Prostate gland (tissue), 2 donors: ENCODE results near the gene CHST11. TPM values are rescaled to one million over a fixed set of nuclear protein-coding genes. Genes with fewer than 3 reads are reported as not detected.

Experiments used
- DNase-seq: peaks from one replicate; pipeline ENCODE4 v3.0.0-alpha.2; 2019; ENCODE audit warnings: low spot score
- H3K27ac ChIP-seq, 2 donors: fragments of 200-600 bp; sonication (generic); 2 replicates each; pipeline ENCODE4 v1.5.1; 2017 to 2019
- H3K27me3 ChIP-seq: fragments of 200-600 bp; sonication (generic); replicated peaks from 2 replicates; pipeline ENCODE4 v1.5.1; 2019; ENCODE audit not compliant: insufficient read depth
- H3K36me3 ChIP-seq, 2 donors: fragments of 200-600 bp; sonication (generic); 1 replicate in 1 of 2; 2 replicates in 1 of 2; pipeline versions ENCODE4 v1.5.1 to v1.8.1; 2017 to 2019
- H3K4me1 ChIP-seq: fragments of 200-600 bp; sonication (generic); replicated peaks from 2 replicates; pipeline ENCODE4 v1.5.1; 2019
- H3K4me3 ChIP-seq, 2 donors: fragments of 200-600 bp; sonication (generic); 2 replicates each; pipeline ENCODE4 v1.5.1; 2017 to 2019
- H3K9me3 ChIP-seq: fragments of 200-600 bp; sonication (generic); 2 replicates; pipeline ENCODE4 v1.5.1; 2017
- POLR2A ChIP-seq: fragments of 450-650 bp; IDR thresholded peaks from one replicate; pipeline ENCODE4 v1.6.1; 2016; ENCODE audit warnings: antibody characterized with exemption, mild to moderate bottlenecking
- POLR2AphosphoS5 ChIP-seq: sonication (generic); formaldehyde crosslinking; IDR thresholded peaks from one replicate; pipeline ENCODE4 v1.6.1; 2017; ENCODE audit warnings: antibody characterized with exemption
- WGBS: methylation state at CpG from one replicate; pipeline ENCODE4 v1.1.5; 2018; 5-methylcytosine and 5-hydroxymethylcytosine counted together
- intact Hi-C: fragments of 100-400 bp; cut with DNase I; formaldehyde crosslinking; loops from one replicate; pipeline ENCODE4 v1.14.2; 2022
- total RNA-seq, 2 donors: library from RNA; depleted of rRNA; stranded (reverse); fragments of >200 nt; gene quantifications; one replicate each; pipeline ENCODE4 v1.1.0, GENCODE V29; 2016
- TF ChIP-seq, protein P1 (sequence below), 4 experiments: fragments of 200-600 bp in 2 of 4; fragments of 450-650 bp in 2 of 4; sonication (generic) in 2 of 4; IDR thresholded peaks; 1 replicate in 3 of 4; 2 replicates in 1 of 4; pipeline ENCODE4 v1.5.1; 2016 to 2019; ENCODE audit warnings: antibody characterized with exemption in 4 of 4, mild to moderate bottlenecking in 2 of 4, moderate library complexity in 2 of 4

The CHST11 gene
- total RNA-seq, 2 donors from 2014 or later = 10.4 to 25.4 TPM

DNA sequence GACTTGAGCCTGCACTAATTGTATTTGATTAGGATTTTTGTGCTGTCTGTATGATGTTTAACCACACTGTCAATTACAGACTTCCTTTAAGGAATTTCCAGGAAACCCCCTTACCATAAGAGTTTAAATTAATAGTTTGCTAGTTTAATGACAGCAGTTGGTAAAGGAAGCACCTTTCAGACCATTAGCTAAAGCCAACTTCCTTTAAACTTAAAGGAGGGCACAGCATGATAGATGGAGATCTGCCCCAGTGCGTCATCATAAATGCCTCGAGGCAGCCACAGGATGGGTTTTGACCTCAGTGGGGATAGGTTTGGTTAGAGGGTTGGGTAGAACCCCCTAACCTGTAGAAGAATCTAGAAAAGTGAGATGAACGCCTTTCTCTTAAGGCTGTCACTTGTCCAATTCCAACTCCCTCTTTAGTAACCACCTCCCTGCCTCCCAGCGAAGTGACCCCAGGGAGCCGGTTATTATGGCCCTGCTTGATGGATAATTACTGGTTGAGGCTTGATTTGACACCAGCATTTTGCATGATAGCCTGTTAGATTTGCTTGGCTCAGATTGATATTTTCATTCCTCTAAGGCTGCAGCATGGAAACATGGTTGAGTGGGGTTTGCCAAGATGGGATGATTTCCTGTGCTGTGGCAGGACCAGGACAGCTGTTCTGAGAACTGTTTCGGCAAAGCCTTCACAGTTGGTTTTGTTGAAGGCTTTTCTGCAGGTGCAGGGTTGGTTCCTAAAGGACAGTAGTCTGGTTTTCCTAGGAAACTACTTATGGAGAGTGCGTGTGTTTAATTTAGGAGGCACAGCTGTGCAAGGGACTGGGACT lies 62.7 kb downstream of the CHST11 start:
- Histone ChIP-seq H3K36me3 (no peaks in the 10 kb centered on the region), H3K27me3 (no peaks in the 10 kb centered on the region), H3K4me1 (no peaks in the 10 kb centered on the region), H3K4me3 (no peak overlapping the region), H3K27ac (no peak overlapping the region), H3K9me3 (no peaks in the 10 kb centered on the region)
- TF ChIP-seq, protein P1, sequence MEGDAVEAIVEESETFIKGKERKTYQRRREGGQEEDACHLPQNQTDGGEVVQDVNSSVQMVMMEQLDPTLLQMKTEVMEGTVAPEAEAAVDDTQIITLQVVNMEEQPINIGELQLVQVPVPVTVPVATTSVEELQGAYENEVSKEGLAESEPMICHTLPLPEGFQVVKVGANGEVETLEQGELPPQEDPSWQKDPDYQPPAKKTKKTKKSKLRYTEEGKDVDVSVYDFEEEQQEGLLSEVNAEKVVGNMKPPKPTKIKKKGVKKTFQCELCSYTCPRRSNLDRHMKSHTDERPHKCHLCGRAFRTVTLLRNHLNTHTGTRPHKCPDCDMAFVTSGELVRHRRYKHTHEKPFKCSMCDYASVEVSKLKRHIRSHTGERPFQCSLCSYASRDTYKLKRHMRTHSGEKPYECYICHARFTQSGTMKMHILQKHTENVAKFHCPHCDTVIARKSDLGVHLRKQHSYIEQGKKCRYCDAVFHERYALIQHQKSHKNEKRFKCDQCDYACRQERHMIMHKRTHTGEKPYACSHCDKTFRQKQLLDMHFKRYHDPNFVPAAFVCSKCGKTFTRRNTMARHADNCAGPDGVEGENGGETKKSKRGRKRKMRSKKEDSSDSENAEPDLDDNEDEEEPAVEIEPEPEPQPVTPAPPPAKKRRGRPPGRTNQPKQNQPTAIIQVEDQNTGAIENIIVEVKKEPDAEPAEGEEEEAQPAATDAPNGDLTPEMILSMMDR (IDR thresholded peaks at IDR 0.05) = no peak
- TF ChIP-seq POLR2AphosphoS5 = no peak
- TF ChIP-seq POLR2A = no peak
- DNase-seq = no peak
- intact Hi-C loops = no loop called here
- 75% methylated on average over 7 of the region's 7 CpGs for WGBS

DNA sequence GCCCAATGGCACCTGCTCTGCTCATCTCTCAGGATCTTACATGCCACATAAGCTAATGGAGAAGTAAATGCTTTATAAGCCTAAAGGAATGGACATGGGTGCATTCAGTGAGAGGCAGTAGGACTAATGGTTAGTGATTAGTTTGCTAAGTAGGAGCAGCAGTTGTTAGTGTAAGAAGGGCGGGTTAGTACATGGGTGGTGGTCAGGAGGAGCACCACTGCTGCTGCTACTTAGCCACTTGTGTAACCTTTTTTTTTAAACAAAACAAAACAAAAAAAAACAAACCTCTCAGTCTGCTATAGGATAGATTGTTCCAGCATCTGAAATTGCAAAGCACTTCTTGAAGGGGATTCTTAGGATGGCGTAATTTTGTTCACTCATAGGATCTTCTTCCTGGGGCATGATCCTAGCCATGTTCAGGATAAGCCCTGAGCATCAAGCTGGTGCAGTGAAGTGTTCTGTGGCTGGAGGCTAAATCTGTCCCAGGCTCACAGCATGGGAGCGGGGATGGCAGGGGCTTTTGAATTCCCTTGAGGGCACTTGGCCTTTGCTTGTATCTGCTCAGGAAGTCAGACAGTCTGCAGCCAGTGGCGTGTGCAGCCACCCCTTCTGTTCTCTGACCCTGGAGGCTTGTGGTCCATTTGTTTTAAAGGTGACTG lies 63.6 kb downstream of the CHST11 start:
- Histone ChIP-seq H3K4me3 (no peak overlapping the region), H3K4me1 (no peaks in the 10 kb centered on the region), H3K27ac (no peak overlapping the region), H3K9me3 (no peaks in the 10 kb centered on the region), H3K27me3 (no peaks in the 10 kb centered on the region), H3K36me3 (no peaks in the 10 kb centered on the region)
- 87% methylated on average over 4 of the region's 4 CpGs for WGBS
- intact Hi-C loops = no loop called here
- TF ChIP-seq, protein P1 (IDR thresholded peaks at IDR 0.05) = no peak
- TF ChIP-seq POLR2A (no peak), POLR2AphosphoS5 (no peak)
- DNase-seq = no peak

DNA sequence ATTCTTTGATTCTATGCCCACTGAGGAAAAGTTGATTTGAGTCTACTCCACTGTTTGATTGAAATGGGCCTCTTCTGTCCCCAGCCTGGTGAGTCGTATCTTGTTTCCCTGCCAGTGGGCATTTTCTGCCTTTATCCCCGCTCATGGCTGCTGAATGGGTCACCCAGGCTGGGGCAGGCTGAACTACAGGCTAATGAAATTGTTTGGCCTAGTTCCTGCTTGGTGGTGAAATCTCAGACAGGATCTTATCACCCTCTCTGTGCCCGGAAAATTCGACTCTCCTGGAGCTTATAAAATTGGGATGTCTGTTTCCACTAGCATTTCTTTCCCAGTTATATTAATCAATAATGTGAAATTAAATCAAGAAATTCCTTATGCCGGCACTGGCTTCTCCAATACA lies 65.0 kb downstream of the CHST11 start:
- Histone ChIP-seq H3K4me1 (no peaks in the 10 kb centered on the region), H3K27me3 (no peaks in the 10 kb centered on the region), H3K4me3 (no peak overlapping the region), H3K27ac (no peak overlapping the region), H3K36me3 (no peaks in the 10 kb centered on the region), H3K9me3 (no peaks in the 10 kb centered on the region)
- intact Hi-C loops = no loop called here
- DNase-seq = no peak
- 69% methylated on average over 5 of the region's 5 CpGs for WGBS
- TF ChIP-seq POLR2A = no peak
- TF ChIP-seq, protein P1 (IDR thresholded peaks at IDR 0.05) = no peak
- TF ChIP-seq POLR2AphosphoS5 = no peak

DNA sequence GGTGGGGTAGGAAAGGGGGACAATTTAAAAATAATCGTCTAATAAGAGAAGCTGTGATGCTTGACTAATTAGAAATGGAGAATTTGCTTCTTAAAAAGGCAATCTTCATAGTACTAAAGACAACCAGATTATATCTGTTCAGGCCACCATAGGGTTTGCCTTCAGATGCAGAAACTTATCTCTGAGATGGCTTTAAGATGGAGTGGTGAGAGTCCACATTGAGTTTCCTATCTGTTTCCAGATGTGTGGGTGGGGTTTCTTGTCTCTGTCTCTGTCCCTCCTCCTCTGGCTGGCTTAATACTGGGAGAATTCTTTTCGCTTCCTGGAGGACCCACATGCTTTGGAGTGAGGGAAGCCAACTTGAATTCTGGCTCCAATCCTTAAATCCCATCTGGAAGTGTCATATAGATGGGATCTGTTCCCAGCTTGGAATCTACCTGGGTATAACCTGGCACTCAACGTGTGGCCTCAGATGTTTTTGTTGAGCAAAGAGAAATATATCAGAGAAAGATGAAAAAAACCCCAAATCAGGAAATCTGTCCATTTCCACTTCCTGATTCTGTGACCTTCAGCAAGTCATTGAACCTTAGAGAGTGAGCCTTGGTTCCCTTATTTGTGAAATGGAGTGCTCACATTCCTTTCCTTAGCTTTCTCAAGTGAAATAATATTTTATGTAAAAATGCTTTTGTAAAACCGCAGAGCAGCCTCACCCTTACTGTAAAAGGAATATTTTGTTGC lies 66.4 kb downstream of the CHST11 start:
- DNase-seq = no peak
- H3K27me3 ChIP-seq = no peaks in the 10 kb centered on the region
- intact Hi-C loops = no loop called here
- no peaks in the 10 kb centered on the region for H3K4me1 ChIP-seq
- H3K9me3 ChIP-seq = no peaks in the 10 kb centered on the region
- 45% methylated on average over 4 of the region's 4 CpGs for WGBS
- H3K4me3 ChIP-seq = no peak overlapping the region
- H3K27ac ChIP-seq = no peak overlapping the region
- TF ChIP-seq, protein P1 (IDR thresholded peaks at IDR 0.05) = no peak
- TF ChIP-seq POLR2AphosphoS5 (no peak), POLR2A (no peak)
- no peaks in the 10 kb centered on the region for H3K36me3 ChIP-seq
